Esophagus mucosa (tissue), 1 donor: Measurements from ENCODE around the gene TTR. TPM values are rescaled to one million over a fixed set of nuclear protein-coding genes. Genes with fewer than 3 reads are reported as not detected.

ENCODE experiments used
- ATAC-seq: fragments of 200-7000 bp; cut with Tn5 transposase; one replicate; pipeline ENCODE4 v1.9.1; 2020
- total RNA-seq: library from RNA; stranded (reverse); gene quantifications from one replicate; pipeline ENCODE4 v1.2.4, GENCODE V29; 2023
- donor health status: DM: yes; HTN: yes; CAD: no.

TTR gene
- total RNA-seq: 0.20 TPM

GRCh38 chr18:31591628-31592027 is at the start of gene TTR:
TSS of gene TTR (plus strand) at chr18:31591877. CDS start at chr18:31591903, 26 bp downstream.
- no peak for ATAC-seq

- no peak for ATAC-seq
These were observed 45.2 kb upstream of the TTR start for GRCh38 chr18:31546476-31546875.

- ATAC-seq: no peak
These were observed 42.8 kb upstream of the TTR start for GRCh38 chr18:31548853-31549252.

- no peak for ATAC-seq
These were observed 42.3 kb upstream of the TTR start for GRCh38 chr18:31549416-31549815.

GRCh38 chr18:31551883-31552282 is 39.8 kb upstream of the TTR start:
- no peak for ATAC-seq

- ATAC-seq: no peak
These were observed 37.9 kb upstream of the TTR start for GRCh38 chr18:31553800-31554199.

GRCh38 chr18:31554776-31555175 is 36.9 kb upstream of the TTR start:
- no peak for ATAC-seq

GRCh38 chr18:31555971-31556747 is 35.5 kb upstream of the TTR start:
- peak; percentile 87 for ATAC-seq

GRCh38 chr18:31557446-31557845 is 34.2 kb upstream of the TTR start:
- ATAC-seq: peak; percentile 45

GRCh38 chr18:31558567-31558966 is 33.1 kb upstream of the TTR start:
- ATAC-seq: no peak

GRCh38 chr18:31562726-31563125 is 29.0 kb upstream of the TTR start:
- ATAC-seq: no peak

GRCh38 chr18:31563778-31564177 is 27.9 kb upstream of the TTR start:
- ATAC-seq: no peak

GRCh38 chr18:31565345-31565744 is 26.3 kb upstream of the TTR start:
- ATAC-seq: no peak

GRCh38 chr18:31565782-31566512 is 25.7 kb upstream of the TTR start:
- ATAC-seq: no peak

GRCh38 chr18:31566576-31567306 is 24.9 kb upstream of the TTR start:
- no peak for ATAC-seq

- peak; percentile 69 for ATAC-seq
These were observed 19.3 kb upstream of the TTR start for GRCh38 chr18:31572368-31572767.

GRCh38 chr18:31573051-31573450 is 18.6 kb upstream of the TTR start:
- ATAC-seq: no peak

GRCh38 chr18:31574359-31574758 is 17.3 kb upstream of the TTR start:
- ATAC-seq: no peak

- ATAC-seq: no peak
These were observed 16.0 kb upstream of the TTR start for GRCh38 chr18:31575515-31576257.

GRCh38 chr18:31576670-31577069 is 15.0 kb upstream of the TTR start:
- no peak for ATAC-seq

- ATAC-seq: no peak
These were observed 14.5 kb upstream of the TTR start for GRCh38 chr18:31577195-31577594.

GRCh38 chr18:31578126-31578525 is 13.6 kb upstream of the TTR start:
- ATAC-seq: no peak

- no peak for ATAC-seq
These were observed 12.3 kb upstream of the TTR start for GRCh38 chr18:31579375-31579774.
